T-helper 22 cell (primary cell): ENCODE results near the gene TOMM7.
"Not testable (repeated sequence)": the region's sequence is repeated elsewhere in the genome, so short reads cannot be mapped to it uniquely, and the experiment has no call there.

Experiments used
- DNase-seq: peaks from one replicate; pipeline ENCODE4 v3.0.0-alpha.2; 2020; ENCODE audit warnings: low read depth

Gene TOMM7

DNA sequence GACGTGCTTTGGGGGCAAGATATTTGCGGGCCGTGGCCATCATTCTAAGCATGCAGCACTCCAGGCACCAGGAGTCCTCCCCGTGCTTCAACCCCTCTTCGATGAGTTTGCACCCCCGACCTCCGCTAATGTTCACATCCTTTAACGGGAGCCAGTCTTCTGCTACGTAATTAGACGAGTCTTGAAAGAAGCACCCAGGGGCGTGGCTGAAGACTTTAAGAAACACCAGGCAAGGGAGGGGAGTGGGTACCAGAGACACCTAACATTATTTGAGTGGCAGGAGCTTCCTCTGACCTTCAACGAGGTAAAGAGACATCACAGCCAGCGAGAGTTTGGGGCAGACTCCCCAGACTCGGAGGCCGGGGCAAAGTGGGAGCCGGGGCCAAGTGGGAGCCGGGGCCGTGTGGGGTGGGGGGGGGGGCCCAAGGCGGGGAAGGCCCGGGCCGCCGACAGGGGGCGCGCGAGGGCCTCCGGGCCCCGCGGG is 31.1 kb upstream of the TOMM7 start:
- no peak for DNase-seq

DNA sequence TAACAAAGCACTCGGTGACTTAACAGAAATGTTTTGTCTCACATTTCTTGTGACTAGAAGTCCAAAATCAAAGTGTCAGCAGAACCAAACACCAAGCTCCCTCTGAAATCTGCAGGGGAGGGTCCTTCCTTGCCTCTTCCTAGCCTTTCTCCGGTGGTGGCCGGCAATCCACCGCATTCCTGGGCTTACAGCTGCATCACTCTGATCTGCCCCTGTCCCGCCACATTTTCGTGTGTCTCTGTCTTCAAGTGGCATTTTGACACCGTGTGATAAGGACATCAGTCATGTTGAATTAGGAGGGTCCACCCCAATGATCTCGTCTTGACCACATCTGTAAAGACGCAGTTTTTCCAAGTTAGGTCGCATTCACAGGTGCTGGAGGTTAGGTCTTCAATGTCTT is 30.5 kb upstream of the TOMM7 start:
- DNase-seq: no peak

DNA sequence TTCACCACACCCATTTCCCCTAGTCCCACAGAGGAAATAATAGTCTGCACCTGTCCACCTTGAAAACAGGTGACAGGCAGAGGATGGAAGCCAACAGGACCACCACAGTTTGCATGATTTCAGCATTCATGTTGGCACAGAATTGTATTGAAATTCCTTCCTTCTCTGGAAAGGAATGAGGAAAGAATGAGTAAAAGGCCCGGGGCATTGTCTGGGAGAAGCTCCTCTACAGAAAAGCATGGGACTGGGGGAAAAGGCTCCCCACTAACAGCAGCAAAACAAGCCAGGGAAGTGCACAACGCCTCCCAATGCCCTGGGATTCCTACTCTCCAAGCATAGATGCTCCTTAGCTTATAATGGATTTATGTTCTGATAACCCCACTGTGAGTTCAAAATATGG is 28.5 kb upstream of the TOMM7 start:
- no peak for DNase-seq

- not testable (repeated sequence) for DNase-seq
Observed at GRCh38 chr7:22850394-22850793, 27.7 kb upstream of the TOMM7 start.

DNA sequence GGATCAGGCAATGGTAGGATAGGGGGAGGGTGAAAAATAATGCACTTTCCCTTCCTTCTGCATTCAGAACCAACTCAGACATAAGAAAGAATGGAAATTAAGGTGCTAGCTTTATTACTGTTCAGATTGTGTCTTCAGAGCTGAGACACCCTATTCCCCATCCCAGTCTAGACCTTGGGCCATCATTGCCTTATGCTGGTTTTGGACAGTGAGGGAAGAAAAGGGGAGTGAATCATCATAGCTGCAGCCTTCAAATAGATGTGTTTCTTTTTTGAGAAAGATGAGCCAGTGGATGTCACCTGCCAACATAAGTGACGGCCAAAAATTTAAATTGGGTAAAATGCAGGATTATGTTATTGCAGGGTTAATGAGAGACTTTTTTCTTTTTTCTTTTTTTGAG is 27.0 kb upstream of the TOMM7 start:
- no peak for DNase-seq

DNA sequence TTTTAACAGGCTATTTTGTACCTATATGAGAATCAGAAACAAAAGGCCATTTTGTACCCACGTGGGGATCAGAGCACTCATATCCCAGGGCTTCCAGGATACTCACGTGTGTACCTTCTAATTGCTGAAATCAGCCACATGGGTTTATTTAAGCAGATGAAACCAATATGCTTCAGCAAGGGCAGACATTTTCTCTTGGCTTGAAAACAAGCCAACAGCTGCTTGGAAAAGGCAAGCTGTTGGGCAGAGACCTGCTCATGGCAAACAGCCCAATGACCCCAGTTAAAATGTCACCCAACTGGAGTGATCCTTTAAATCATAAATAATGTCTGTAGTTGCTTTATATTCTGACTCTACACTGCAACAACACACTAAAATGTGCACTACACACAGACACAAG is 26.5 kb upstream of the TOMM7 start:
- DNase-seq: no peak

GRCh38 chr7:22846961-22847360 is 24.3 kb upstream of the TOMM7 start:
- DNase-seq: no peak

DNA sequence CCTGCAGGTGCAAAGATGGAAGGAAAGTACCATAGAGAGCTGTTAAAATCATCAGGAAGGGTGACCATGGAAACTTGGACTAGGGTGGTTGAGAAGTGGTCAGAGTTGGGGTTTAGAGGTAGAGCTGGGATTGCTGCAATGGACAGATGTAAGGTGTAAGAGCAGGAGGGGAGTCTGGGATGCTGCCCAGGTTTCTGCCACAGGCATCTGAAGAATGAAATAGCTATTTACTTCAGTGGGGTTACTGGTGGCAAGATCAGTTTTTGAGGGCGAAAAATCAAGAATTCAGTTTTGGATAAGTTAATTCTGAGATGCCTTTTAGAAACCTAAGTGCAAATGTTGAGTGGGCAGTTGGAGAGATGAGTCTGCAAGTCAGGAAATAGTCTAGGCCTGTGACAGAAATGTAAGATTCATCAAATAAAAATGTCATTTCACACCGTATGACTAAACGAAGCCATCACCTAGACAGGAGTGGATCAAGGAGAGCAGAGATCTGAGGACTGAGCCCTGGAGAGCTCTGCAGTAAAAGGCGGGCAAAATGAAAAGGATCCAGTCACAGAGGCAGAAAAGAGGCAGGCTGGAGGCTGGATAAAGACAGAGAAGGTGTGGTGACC is 22.7 kb upstream of the TOMM7 start:
- DNase-seq: no peak

- no peak for DNase-seq
Observed at GRCh38 chr7:22843681-22844309, 21.1 kb upstream of the TOMM7 start.

DNA sequence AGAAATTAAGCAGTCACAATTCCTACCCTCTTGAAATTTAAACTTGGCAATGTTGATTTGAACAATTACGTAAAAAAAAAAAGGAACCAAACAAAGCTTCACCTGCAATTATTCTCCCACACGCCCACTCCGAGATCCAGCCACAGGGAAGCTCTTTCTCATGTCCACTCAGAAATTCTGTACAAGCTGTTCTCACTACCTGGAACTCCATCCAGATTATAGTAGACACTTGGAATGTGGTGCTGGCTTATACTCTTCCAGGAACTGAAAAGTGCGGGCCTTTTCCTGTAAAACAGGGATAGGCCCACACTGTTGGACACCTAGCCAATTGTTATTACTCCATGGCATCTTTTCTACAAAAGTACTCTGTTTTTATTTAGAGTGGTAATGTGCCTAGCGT is 20.3 kb upstream of the TOMM7 start:
- no peak for DNase-seq

- DNase-seq: no peak
Observed at GRCh38 chr7:22842383-22842941, 19.8 kb upstream of the TOMM7 start.

GRCh38 chr7:22841954-22842353 is 19.3 kb upstream of the TOMM7 start:
- DNase-seq: no peak

GRCh38 chr7:22837308-22837707 is 14.7 kb upstream of the TOMM7 start:
- no peak for DNase-seq

- DNase-seq: not testable (repeated sequence)
Observed at GRCh38 chr7:22836506-22836905, 13.9 kb upstream of the TOMM7 start.

- DNase-seq: no peak
Observed at GRCh38 chr7:22833957-22834356, 11.3 kb upstream of the TOMM7 start.

- no peak for DNase-seq
Observed at GRCh38 chr7:22833113-22833855, 10.6 kb upstream of the TOMM7 start.

GRCh38 chr7:22832401-22832800 is 9.8 kb upstream of the TOMM7 start:
- no peak for DNase-seq

GRCh38 chr7:22831602-22832305 is 9.1 kb upstream of the TOMM7 start:
- DNase-seq: no peak

DNA sequence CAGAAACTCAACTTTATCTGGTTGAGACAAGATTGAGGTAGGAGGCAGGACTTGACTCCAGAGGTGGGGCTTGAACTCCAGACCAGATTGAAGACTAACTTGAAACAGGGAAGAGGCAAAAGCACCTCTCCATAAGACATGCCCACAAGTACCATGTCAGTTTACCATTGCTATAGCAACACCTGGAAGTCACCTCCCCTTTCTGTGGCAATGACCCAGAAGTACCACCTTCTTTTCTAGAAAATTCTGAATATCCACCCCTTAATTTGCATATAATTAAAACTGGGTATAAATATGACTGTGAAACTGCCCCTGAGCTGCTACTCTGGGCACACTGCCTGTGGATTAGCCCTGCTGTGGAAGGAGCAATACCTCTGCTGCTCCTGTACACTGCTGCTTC is 4.9 kb upstream of the TOMM7 start:
- no peak for DNase-seq

GRCh38 chr7:22826593-22826992 is 3.9 kb upstream of the TOMM7 start:
- no peak for DNase-seq

GRCh38 chr7:22824760-22825159 is 2.1 kb upstream of the TOMM7 start:
- DNase-seq: no peak

- no peak for DNase-seq
Observed at GRCh38 chr7:22823142-22823497, 471 bp upstream of the TOMM7 start.
